GM18867 (cell line): ENCODE data around the gene GPRIN2.
"Not testable (repeated sequence)": the region's sequence is repeated elsewhere in the genome, so short reads cannot be mapped to it uniquely, and the experiment has no call there.

Source experiments
- ATAC-seq: cut with Tn5 transposase; IDR thresholded peaks from one replicate; pipeline ENCODE4 v1.9.1; 2021; ENCODE audit warnings: mild to moderate bottlenecking, moderate library complexity; ENCODE audit not compliant: unreplicated experiment

The GPRIN2 gene

DNA sequence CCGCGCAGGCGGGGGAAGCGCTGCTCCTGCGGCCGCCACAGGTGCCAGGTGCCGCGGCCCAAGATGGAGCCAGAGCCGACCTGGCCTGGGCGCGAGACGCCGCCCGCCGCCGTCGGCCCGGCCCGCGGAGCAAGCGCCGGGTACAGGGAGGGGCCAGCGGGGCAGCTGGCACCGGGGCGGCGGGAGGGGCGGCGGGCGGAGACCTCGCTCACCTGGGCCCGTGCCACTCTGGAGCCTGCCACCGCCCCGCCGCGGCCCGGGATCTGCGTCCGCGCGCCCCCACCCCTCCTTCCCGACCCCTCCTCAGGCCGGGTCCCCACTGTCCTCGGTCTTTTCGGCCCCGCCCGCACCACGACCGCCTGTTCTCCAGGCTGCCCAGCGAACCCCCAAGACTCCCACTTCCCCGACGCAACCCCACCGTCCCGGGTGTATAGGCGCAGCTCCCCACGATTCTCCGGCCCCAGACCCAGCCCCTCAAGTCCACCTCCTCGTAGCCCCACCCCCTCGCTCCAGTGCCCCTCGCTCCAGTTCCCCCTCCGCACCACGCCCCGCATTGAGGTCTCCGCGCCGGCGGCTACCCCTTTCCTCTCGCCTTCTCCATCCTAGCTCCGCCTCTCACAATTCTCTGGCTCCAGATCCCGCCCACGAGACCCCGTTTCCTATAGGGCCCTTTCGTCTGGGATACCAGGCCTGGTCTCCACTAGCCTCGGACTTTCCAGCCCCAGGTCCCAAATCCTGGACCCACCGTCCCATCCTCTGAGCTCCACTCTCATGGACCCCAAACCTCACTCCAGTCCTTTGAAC, at the start of gene GPRIN2:
GPRIN2 (minus strand) TSS at position 144 of the 804 bp plus-strand sequence. CDS start 5,922 bp downstream, outside the sequence.
- no peak for ATAC-seq

DNA sequence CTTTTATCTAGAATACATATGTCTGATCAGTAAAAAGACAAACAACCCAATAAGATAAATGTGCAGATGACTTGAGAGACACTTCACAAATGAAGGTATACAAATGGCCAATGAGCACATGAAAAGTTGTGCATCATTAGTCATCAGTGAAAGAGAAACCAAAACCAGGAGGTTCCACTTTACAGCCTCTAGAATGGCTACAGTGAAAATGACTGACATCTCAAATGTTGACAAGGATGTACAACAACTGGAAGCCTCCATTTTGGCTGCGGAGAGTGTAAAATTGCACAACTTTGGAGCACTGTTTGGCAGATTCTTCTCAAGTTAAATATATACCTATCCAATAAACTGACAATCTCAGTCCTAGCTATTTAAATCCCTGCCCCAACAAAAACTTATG, 44.1 kb upstream of the GPRIN2 start:
- peak; percentile 63 for ATAC-seq

DNA sequence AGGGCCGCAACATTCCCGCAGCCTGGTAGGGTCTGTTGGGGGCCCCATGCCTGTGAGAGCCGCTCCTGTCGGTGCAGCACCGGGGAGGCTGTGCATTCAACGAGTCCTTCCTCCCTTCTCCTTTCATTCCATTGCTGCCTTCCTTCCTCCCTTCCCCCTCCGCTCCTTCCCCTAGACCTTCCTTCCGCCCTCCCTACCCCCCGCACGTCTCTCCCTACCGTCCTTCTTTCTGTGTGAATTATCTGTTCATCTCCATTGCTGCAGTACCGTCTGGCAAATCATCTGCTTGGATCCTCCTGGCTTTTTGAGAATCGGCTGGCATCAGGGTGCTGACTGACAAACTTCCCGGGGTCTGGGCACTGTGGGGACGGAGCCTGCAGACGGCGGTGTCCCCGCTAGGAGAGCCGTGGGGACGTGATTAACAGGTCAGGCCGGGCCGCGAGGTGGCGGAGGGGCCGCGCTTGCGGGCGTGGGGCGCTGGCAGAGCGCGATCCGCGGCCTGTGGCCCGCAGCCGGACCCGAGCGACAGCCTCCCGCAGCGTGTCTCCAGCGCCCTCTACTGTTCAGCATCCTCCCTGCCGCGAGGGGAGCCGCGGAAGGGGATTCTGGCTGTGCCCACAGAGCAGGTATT, 41.3 kb upstream of the GPRIN2 start:
- ATAC-seq = not testable (repeated sequence)

DNA sequence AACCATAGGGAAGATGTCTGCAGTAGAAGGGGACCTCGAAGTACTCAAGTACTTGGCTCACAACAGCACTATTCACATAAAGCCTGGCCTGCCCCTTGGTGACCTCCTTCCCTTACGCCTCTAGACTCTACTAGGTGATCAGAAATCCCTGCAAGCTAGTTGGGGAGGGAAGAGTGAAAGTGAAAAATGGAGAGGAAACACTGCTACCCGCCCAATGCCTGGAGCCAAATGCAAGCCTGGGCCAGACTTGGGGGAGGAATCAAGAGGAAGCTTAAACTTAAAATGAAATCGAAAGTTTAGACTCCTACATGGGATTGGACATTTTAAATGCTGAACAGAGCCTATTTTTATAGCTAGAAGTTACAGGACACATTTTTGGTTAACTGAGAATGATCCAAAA, 40.1 kb upstream of the GPRIN2 start:
- ATAC-seq = not testable (repeated sequence)

DNA sequence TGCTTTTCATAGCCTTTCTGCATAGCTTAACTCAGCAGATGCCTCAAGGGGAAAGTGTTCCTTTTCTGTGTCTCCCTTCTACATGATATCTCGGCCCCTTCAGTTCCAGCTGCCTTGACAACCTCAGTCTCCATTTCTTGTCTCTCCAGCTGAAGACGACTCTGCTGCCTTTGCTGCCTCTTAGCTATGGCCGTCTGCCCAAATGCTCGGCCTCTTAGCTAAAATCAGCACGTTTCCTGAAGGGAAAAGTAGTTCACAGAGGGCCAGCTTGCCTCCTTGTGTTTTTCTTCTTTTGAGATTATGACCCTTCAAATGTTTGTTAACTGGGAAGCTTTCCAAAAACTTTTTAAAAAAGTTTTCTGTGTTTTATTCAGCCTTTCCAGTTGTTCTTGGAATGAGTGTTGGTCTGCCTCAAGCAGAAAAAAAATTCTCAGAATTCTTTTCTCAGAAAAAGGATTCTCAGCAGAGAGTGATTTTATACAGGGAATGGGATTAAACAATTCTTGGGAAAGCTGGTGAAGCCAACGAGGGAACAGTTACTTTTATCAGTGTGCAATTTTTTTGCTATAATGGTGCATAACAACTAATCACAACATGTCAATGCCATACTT, 38.1 kb upstream of the GPRIN2 start:
- ATAC-seq = not testable (repeated sequence)

DNA sequence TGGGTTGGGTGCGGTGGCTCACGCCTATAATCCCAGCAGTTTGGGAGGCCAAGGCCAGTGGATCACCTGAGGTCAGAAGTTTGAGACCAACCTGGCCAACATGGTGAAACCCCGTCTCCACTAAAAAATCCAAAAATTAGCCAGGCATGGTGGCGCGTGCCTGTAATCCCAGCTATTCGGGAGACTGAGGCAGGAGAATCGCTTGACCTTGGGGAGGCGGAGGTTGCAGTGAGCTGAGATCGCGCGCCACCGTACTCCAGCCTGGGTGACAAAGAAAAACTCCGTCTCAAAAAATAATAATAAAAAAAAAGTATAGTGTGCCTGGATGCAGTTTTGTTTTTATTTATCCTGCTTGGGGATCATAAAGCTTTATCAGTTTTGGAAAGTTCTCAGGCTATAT, 36.8 kb upstream of the GPRIN2 start:
- ATAC-seq = not testable (repeated sequence)

DNA sequence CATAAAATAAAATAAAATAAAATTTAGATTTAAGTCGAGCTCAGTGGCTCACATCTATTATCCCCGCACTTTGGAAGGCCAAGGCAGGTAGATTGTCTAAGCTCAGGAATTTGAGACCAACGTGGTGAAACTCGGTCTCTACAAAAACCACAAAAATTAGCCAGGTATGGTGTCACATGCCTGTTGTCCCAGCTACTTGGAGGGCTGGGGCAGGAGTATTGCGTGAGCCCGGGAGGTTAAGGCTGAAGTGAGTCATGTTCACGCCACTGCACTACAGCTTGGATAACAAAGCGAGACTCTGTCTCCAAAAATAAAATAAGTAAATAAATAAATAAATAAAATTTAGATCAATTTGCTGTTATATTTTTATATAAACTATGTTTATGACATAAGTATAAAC, 34.6 kb upstream of the GPRIN2 start:
- not testable (repeated sequence) for ATAC-seq

DNA sequence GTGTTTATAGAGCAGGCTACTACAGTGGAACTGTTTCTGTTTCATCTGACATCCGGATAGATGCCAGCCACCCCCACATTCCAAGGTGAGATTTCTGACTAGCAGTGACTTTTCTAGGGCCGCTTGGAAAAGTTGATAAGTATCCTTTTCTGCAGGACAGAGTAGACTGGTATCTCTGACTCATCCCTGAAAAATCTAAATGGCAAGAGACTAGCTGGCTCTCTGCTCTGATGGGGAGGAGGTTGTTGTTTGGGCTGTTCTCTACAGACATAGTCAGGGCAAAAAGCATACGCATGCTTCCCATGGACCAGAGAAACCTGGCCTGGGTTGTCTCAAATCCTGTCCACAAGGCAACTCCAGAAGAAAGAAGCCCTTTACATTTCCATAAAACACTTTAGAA, 33.1 kb upstream of the GPRIN2 start:
- not testable (repeated sequence) for ATAC-seq

DNA sequence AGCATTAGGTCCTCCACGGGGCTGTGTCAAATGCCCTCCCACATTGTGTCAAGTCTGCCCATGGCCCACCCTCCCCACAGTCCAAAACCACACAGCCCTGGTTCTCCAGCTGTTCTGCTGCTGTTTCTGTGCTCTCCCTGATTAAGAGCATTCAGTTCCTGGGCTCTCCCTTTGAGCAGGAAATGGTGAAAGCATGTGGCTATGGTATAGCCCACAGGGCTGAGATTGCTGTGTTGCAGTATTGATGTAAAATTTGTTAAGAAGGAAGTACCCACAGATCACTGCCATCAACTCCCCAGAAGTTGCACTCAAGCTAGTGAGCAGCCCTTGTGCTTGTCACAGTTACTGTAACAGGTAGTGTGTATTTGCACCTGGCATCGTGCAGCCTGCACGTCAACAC, 31.8 kb upstream of the GPRIN2 start:
- ATAC-seq = not testable (repeated sequence)

DNA sequence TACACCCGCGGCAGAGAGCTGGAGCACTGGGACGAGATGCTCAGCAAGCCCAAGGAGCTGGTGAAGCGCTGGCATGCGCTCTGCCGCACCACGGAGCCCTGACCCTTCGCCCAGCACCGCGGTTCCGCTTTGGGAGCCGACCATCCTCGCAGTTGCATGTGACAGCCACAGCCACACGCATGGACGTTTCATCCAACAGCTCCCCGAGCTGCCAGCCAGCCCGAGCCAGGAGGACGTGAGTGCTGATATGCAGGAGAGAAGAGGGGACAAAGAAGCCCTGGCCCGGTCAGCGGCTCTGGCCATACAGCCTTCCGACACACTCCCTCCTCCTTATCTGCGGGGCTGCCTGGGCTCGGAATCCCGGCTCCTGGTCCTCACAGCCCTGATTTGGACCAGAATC, 31.1 kb upstream of the GPRIN2 start:
- not testable (repeated sequence) for ATAC-seq

DNA sequence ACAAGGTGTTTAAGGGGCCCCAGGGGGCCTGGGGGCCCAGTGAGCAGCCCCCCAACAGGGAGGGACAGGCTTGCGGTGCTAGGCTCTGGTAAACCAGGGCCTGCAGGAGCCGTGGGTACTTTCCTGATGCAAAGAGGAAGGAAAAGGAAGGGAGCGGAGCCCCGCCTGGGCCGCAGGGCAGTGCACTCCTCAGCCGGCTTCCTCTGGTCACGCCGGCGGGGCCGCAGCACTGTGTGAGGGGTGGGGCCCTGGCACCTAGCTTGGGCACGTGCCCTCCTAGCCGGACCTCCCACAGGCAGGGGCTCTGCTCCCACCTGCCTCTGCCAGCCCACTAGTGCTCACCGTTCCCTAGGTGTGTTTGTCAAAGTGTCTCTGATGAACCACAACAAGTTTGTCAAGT, 28.8 kb upstream of the GPRIN2 start:
- ATAC-seq = not testable (repeated sequence)

DNA sequence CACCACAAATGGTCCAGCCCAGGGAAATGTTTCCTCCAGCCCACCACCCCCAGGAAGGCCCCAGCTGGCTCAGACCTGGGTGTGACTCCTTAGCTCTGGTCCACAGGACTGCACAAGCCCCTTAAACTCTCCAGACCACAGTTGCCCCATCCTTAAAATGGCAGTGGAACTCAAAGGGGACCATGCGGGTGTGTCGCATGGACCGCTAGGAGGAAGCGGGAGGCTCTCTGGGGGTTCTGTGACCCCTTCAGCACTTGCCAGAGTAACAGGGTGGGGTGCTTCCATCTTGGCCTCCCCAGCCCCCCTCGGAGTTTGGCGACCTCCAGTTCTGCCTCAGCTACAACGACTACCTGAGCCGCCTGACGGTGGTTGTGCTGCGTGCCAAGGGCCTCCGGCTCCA, 27.7 kb upstream of the GPRIN2 start:
- ATAC-seq = not testable (repeated sequence)

DNA sequence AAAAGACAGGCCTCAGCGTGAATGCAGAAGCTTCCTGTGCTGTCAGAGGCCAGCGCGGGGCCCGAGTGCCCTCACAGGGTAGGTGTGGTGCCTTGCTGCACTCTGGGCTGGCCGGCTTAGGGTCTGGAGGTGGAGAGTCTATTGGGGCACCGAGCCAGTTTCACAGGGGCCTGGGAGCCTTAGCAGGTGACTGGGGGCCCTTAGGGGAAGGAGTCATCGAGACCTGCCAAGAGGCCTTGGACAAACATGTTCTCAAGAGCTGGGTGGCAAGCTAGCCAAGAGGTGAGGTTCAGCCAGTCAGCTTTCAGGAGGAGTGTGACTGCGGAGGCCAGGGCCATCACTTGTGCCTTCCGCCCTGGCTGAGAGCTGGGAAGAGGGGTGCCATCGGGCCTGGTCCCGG, 26.1 kb upstream of the GPRIN2 start:
- ATAC-seq = not testable (repeated sequence)

DNA sequence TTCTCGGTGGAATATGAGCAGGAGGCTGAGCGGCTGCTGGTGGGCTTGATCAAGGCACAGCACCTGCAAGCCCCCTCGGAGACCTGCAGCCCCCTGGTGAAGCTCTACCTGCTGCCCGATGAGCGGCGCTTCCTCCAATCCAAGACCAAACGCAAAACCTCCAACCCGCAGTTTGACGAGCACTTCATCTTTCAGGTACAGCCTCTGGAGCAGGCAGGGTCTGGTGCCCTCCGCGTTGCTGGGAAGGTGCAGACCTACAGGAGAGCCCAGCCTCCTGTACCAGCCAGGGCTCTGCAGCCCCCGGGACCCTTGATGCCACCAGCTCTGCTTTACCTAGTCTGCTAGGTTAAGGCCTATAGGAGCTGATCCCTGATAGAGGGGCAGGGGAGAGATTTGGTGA, 25.5 kb upstream of the GPRIN2 start:
- ATAC-seq = not testable (repeated sequence)

DNA sequence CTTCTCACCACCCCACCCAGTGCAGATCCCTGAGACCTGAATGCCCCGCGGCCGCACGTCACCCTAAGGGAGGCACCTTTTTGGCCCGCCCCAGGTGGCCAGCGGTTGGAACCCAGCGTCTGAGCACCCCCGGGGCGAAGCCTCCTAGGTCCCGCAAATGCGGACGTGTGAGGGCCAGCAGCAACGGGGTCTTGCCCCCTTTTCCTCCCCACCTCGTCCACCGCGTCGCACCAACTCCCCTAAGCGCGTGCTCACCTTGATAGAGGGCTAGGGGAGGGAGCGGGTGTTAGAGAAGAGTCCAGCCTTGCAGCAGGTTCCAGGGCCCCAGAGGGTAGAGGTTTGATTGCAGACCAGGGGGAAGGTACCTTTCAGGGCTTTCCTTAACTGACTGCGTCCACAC, 22.9 kb upstream of the GPRIN2 start:
- not testable (repeated sequence) for ATAC-seq

DNA sequence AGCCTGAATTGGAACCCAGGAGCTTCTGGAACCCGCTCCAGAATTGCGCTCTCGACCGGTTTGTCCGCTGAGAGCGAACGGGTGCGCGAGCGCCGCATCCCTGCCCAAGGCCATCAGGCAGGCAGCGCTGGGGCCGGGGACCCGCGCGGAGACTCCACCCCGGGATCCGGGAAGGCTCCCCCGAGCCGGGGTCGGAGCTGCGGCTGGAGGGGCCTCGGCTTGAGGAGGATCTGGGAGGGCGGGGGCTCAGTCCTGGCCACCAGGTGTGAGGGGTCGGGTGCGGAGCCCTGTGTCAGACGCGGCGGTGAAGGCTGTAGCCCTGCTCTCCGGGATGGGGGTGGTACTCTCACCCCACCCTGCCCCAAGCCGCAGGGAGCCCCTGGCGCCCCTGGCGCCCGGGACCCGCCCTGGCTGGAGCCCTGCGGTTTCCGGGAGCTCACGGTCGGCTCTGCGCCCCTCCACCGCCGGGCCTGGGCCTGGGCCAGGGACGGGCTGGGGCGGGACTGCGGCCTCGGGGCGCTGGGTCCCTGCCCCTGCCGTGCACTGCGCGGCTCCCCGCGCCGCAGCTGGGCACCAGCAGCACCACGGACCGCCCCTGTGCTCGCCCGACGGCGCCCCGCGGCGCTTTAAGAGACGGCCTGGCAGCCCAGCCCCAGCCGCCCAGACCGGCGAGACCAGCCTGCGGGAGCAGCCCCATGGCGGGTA, 22.2 kb upstream of the GPRIN2 start, which contains the start of gene SYT15:
SYT15 (plus strand) TSS at position 655 of the 705 bp plus-strand sequence; CDS start at position 696, 41 bp downstream.
- ATAC-seq = not testable (repeated sequence)

DNA sequence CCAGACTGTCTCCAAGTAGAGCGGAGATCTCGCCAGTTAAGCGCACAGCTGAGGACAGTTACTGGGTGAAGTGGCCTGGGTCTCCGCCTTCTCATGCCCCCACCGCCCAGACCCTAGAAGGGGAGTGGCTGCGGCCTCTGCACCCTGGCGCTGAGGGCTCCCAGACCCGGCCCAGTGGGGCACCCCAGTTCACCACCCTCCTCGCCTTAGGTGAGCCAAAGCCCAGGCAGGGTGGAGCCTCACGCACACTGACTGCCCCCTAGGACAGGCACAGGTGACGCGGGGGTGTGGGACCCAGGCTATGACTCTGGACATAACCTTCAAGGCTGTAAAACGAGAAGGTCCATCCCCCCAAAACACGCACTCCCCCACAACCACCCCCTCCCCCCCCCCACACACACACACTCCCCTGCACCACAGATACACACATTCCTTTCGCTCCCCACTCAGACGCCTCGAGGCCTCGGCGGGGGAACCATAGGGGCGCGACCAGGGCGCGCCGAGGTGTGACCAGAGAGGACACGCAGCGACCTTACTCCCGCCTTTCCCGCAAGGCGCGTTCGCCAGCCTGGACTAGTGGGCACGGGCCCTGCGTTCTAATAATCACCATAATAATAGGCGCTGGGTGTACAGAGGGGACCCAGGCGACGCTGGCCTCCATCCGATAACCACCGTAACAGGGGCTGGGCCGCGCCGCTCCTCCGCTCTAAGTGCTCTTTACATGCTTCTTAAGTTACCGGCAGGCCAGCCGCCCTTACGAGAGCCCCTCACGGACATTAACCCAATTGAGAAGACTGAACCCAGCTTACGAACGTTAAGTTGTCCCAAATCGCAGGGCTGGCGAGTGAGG, 21.4 kb upstream of the GPRIN2 start:
- not testable (repeated sequence) for ATAC-seq

DNA sequence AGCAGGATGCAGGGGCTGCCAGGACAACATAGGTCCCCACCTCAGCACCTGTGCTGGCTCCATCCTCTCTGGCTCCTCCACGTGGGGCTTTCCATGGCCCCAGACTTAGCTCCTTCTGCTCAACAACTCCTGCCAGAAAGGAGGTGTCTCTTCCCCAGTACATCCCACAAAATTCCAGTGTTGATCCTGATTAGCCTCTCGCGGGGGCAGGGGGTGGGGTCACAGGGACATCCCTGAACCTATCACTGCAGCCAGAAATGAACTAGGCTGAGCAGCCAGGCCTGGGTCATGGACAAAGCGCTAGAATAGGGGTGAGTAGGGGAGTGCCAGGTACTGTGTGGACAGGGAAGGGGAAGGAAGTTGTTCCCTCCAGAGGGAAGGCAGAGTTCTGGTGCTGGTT, 17.4 kb upstream of the GPRIN2 start:
- ATAC-seq = not testable (repeated sequence)

DNA sequence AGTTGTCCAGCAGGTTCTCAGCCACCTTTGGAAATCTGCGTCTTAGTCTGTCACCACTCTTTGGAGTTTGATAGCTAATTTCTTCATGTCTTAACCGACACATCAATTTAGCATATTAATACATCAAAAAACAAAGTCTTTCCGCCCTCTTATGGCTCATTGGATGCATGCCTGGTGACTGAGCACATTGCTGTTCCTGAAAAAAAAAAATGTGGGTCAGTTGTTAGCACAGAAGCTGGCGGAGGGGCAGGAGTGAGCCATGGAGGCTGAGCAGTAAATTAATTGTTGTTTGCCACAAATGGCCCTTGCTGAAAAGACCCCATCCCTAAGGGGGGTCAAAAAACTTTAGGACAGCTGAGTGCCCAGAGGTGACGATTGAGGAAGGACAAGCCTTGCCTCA, 16.9 kb upstream of the GPRIN2 start:
- ATAC-seq = not testable (repeated sequence)

DNA sequence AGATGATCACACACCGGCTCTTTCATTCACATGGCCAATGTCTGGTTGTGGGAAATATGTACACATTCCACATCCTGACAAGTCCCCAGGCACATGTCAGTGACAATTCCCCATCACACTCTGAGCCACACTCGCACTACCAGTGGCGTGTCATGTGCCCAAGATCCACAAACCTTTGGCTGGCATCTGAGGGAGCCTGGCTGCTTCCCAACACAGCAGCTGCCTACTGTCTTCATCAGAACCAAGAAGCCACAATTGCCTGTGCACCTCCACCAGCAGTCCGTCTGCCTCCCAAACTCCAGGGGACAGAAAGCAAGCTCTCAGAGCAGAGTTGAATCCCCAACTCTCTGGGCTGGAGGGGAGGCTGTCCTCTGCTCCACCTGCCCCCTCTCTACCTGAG, 16.3 kb upstream of the GPRIN2 start:
- not testable (repeated sequence) for ATAC-seq
